Keratinocyte (primary cell): ENCODE measurements around the gene S1PR3. TPM values are rescaled to one million over a fixed set of nuclear protein-coding genes. Genes with fewer than 3 reads are reported as not detected.

Experiments
- DNase-seq: peaks from one replicate; pipeline ENCODE4 v3.0.0-alpha.2; 2011; ENCODE audit warnings: low read depth, missing footprints, low spot score
- FAIRE-seq: peaks from 2 replicates; lab custom pipeline; 2011; peaks lifted over from hg19 to GRCh38; lab: Jason Lieb, UNC
- H2AFZ ChIP-seq: 2 replicates; pipeline ENCODE4 v1.6.0; 2012; ENCODE audit warnings: low read length, control low read depth, inconsistent platforms; ENCODE audit not compliant: control insufficient read depth
- H3K27ac ChIP-seq: 2 replicates; pipeline ENCODE4 v1.5.1; 2011; ENCODE audit warnings: low read length; ENCODE audit not compliant: control insufficient read depth, insufficient read depth
- H3K27me3 ChIP-seq: 3 replicates; pipeline ENCODE4 v1.6.0; 2011; ENCODE audit warnings: low read length; ENCODE audit not compliant: control insufficient read depth, insufficient read depth; ENCODE audit errors: extremely low read depth
- H3K36me3 ChIP-seq, 2 experiments: 2 replicates in 1 of 2; 3 replicates in 1 of 2; pipeline ENCODE4 v1.5.1; 2011; ENCODE audit warnings: low read length in 2 of 2, mild to moderate bottlenecking in 1 of 2; ENCODE audit not compliant: control insufficient read depth in 2 of 2, insufficient read depth in 2 of 2; ENCODE audit errors: extremely low read depth in 1 of 2
- H3K4me1 ChIP-seq: 3 replicates; pipeline ENCODE4 v1.5.1; 2011; ENCODE audit warnings: low read length; ENCODE audit not compliant: control insufficient read depth, insufficient read depth; ENCODE audit errors: extremely low read depth
- H3K4me2 ChIP-seq: 3 replicates; pipeline ENCODE4 v1.6.0; 2011; ENCODE audit warnings: low read depth, low read length; ENCODE audit not compliant: control insufficient read depth, insufficient read depth; ENCODE audit errors: extremely low read depth
- H3K4me3 ChIP-seq, 3 experiments: fragments of 200-600 bp in 1 of 3; sonication (generic) in 1 of 3; 2 replicates in 2 of 3; 3 replicates in 1 of 3; pipeline ENCODE4 v1.5.1; 2011 to 2016; ENCODE audit warnings: low read length in 3 of 3, mild to moderate bottlenecking in 3 of 3, control low read depth in 2 of 3, inconsistent platforms in 1 of 3, low read depth in 1 of 3, mixed read lengths in 1 of 3, mixed run types in 1 of 3, moderate library complexity in 1 of 3; ENCODE audit not compliant: control insufficient read depth in 2 of 3, insufficient read depth in 2 of 3; ENCODE audit errors: extremely low read depth in 1 of 3
- H3K79me2 ChIP-seq: 2 replicates; pipeline ENCODE4 v1.6.0; 2012; ENCODE audit warnings: low read length; ENCODE audit not compliant: control insufficient read depth, insufficient read depth
- H3K9ac ChIP-seq: 3 replicates; pipeline ENCODE4 v1.6.0; 2011; ENCODE audit warnings: low read length; ENCODE audit not compliant: control insufficient read depth, insufficient read depth; ENCODE audit errors: extremely low read depth
- H3K9me1 ChIP-seq: 3 replicates; pipeline ENCODE4 v1.6.0; 2011; ENCODE audit warnings: low read length; ENCODE audit not compliant: control insufficient read depth, insufficient read depth; ENCODE audit errors: extremely low read depth
- H3K9me3 ChIP-seq: 2 replicates; pipeline ENCODE4 v1.5.1; 2012; ENCODE audit warnings: low read depth, low read length; ENCODE audit not compliant: control insufficient read depth
- H4K20me1 ChIP-seq: 3 replicates; pipeline ENCODE4 v1.6.0; 2011; ENCODE audit warnings: low read length; ENCODE audit not compliant: control insufficient read depth, insufficient read depth; ENCODE audit errors: extremely low read depth
- EZH2 ChIP-seq: IDR thresholded peaks from one replicate; pipeline ENCODE4 v1.6.1; 2012; ENCODE audit warnings: inconsistent platforms, mild to moderate bottlenecking, low read length, moderate library complexity
- dilution Hi-C: fragments of 300-500 bp; cut with MboI; formaldehyde crosslinking; loops from one replicate; pipeline ENCODE4 v1.7.0; 2020; ENCODE audit warnings: low sequenced_read_pairs; ENCODE audit not compliant: extremely low pct_ligation_motif_present
- polyA plus RNA-seq, 5 experiments: library from polyadenylated mRNA; depleted of rRNA in 3 of 5; stranded (reverse) in 3 of 5; stranded (forward) in 1 of 5; unstranded in 1 of 5; fragments of >200 nt; gene quantifications; 1 replicate in 1 of 5; 2 replicates in 3 of 5; 3 replicates in 1 of 5; pipeline versions ENCODE4 v1.2.1 to v1.2.3, GENCODE V29; 2011 to 2012; ENCODE audit warnings: missing spikeins in 2 of 5, low read depth in 1 of 5, low replicate concordance in 1 of 5
- TF ChIP-seq, protein P1 (sequence below), 3 experiments: IDR thresholded peaks in 1 of 3; conservative IDR thresholded peaks in 1 of 3; optimal IDR thresholded peaks in 1 of 3; 2 replicates in 2 of 3; 3 replicates in 1 of 3; pipeline versions ENCODE3 to v1.5.1; 2011; ENCODE audit warnings: low read length in 3 of 3, mild to moderate bottlenecking in 3 of 3, moderate library complexity in 2 of 3, control low read depth in 1 of 3, inconsistent platforms in 1 of 3; ENCODE audit not compliant: insufficient read depth in 2 of 3; ENCODE audit errors: extremely low read depth in 1 of 3

The S1PR3 gene
- polyA plus RNA-seq, 1 donor (not counting 4 experiments of a cell fraction or from before 2014, with no cell fraction given), result 4.1 TPM

DNA sequence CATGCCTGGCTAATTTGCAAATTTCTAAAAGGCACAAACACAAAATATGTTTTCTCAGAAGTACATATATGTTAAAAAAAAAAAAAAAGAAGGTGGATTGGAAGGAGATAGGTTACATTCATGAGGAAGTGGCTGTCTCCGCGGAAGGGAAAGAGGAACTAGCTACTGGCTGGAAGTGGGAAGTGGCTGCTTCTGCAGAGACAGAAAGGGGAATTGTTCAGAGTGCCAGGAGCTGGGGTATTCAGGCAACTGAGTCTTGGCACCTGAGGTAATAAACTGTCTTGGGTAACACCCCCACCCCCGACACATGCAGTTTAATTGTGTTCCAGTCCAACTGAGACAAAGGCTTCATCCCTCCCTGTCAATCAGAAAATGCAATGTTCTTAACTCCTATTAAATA is 45.6 kb downstream of the S1PR3 start:
- peaks cover 2% of the 10 kb centered on the region for H3K9me1 ChIP-seq
- no peak overlapping the region for H3K27ac ChIP-seq
- no peaks in the 10 kb centered on the region for H3K27me3 ChIP-seq
- no peaks in the 10 kb centered on the region for H3K9me3 ChIP-seq
- TF ChIP-seq EZH2, result no peak
- TF ChIP-seq, protein P1, sequence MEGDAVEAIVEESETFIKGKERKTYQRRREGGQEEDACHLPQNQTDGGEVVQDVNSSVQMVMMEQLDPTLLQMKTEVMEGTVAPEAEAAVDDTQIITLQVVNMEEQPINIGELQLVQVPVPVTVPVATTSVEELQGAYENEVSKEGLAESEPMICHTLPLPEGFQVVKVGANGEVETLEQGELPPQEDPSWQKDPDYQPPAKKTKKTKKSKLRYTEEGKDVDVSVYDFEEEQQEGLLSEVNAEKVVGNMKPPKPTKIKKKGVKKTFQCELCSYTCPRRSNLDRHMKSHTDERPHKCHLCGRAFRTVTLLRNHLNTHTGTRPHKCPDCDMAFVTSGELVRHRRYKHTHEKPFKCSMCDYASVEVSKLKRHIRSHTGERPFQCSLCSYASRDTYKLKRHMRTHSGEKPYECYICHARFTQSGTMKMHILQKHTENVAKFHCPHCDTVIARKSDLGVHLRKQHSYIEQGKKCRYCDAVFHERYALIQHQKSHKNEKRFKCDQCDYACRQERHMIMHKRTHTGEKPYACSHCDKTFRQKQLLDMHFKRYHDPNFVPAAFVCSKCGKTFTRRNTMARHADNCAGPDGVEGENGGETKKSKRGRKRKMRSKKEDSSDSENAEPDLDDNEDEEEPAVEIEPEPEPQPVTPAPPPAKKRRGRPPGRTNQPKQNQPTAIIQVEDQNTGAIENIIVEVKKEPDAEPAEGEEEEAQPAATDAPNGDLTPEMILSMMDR (optimal IDR thresholded peaks at IDR 0.05 in 1 of 3, IDR thresholded peaks at IDR 0.05 in 1 of 3, conservative IDR thresholded peaks at IDR 0.05 in 1 of 3; ENCODE audit: extremely low read depth in 1 of 3, insufficient read depth in 2 of 3, low read length in 3 of 3), result no peak
- H3K9ac ChIP-seq, result no peak overlapping the region
- no peaks in the 10 kb centered on the region for H3K79me2 ChIP-seq
- H3K4me3 ChIP-seq, result no peak overlapping the region
- no peak overlapping the region for H3K4me2 ChIP-seq
- H2AFZ ChIP-seq, result no peak overlapping the region
- FAIRE-seq (no peak), DNase-seq (no peak)
- no peaks in the 10 kb centered on the region for H4K20me1 ChIP-seq
- no peaks in the 10 kb centered on the region for H3K36me3 ChIP-seq
- dilution Hi-C loops, result no loop called here
- peaks cover 15% of the 10 kb centered on the region for H3K4me1 ChIP-seq

DNA sequence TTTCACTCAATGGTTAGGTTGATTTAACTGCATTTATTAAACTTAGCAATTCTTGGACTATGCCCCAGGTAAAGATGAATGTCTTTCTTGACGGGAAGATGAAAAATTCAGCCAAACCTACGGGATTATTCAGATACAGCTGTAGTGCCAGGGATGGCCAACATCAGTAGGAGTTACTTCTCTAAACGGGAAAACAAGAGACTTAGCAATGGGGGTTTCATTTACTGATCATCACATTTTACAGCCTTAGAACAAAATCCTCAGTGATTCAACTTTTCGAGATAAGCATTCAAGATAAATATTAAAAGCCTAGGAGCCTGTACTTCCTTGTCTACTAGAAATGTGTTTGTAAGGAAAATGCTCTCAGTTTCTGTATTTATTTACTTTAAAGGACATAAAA is 46.1 kb downstream of the S1PR3 start:
- no peaks in the 10 kb centered on the region for H3K9me3 ChIP-seq
- dilution Hi-C loops, result no loop called here
- DNase-seq, result no peak
- H3K4me3 ChIP-seq, result no peak overlapping the region
- no peak overlapping the region for H2AFZ ChIP-seq
- H3K4me1 ChIP-seq, result peaks cover 15% of the 10 kb centered on the region
- H3K36me3 ChIP-seq, result no peaks in the 10 kb centered on the region
- no peak for FAIRE-seq
- TF ChIP-seq, protein P1 (optimal IDR thresholded peaks at IDR 0.05 in 1 of 3, IDR thresholded peaks at IDR 0.05 in 1 of 3, conservative IDR thresholded peaks at IDR 0.05 in 1 of 3; ENCODE audit: extremely low read depth in 1 of 3, insufficient read depth in 2 of 3, low read length in 3 of 3), result no peak
- no peak for TF ChIP-seq EZH2
- H3K79me2 ChIP-seq, result no peaks in the 10 kb centered on the region
- H3K27ac ChIP-seq, result no peak overlapping the region
- H3K9ac ChIP-seq, result no peak overlapping the region
- H4K20me1 ChIP-seq, result no peaks in the 10 kb centered on the region
- H3K27me3 ChIP-seq, result no peaks in the 10 kb centered on the region
- H3K9me1 ChIP-seq, result peaks cover 2% of the 10 kb centered on the region
- no peak overlapping the region for H3K4me2 ChIP-seq
